Measurements from ENCODE around the gene CEP350. TPM values are rescaled to one million over a fixed set of nuclear protein-coding genes. Genes with fewer than 3 reads are reported as not detected.
A peak's percentile ranks its signal among the peaks of the same experiment; 100 is the strongest.

Gene CEP350
- total and polyA plus RNA-seq, 2 of the 13 experiments (the other 11 are each of a cell fraction or from before 2014, with no cell fraction given): 7.6 to 35.9 TPM

DNA sequence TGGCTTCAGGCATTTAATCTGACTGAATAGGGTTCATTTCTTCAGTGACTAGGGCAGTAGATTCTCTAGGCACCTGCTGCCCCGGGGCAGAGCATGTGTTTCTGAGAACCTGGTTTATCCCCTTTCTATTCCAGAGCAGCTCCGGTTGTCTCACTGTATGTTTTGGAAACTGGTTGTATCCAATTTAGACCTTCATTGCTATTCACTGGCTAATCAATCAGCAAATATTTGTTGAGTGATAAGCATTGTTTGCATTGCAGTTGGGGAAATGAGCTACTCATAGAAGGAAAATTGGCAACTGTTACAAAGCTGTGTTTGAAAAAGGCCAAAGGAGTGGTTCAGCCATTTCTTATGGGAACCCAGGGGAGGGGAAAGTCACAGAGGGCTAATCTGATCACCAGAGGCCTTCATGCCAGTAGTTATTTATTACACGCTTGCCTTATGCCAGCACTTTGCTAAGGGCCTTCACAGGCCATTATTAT is 203.0 kb downstream of the CEP350 start (continued):
- TF ChIP-seq, protein P1, sequence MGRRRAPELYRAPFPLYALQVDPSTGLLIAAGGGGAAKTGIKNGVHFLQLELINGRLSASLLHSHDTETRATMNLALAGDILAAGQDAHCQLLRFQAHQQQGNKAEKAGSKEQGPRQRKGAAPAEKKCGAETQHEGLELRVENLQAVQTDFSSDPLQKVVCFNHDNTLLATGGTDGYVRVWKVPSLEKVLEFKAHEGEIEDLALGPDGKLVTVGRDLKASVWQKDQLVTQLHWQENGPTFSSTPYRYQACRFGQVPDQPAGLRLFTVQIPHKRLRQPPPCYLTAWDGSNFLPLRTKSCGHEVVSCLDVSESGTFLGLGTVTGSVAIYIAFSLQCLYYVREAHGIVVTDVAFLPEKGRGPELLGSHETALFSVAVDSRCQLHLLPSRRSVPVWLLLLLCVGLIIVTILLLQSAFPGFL (CRISPR knock-in tag; IDR thresholded peaks at IDR 0.05): no peak
- TF ChIP-seq XRCC5 (optimal IDR thresholded peaks at IDR 0.05; ENCODE audit: low read length) (peak; percentile 14), SOX13 (IDR thresholded peaks at IDR 0.05) (peak; percentile 67), SOX13 (CRISPR knock-in tag; conservative IDR thresholded peaks at IDR 0.05 in 1 of 2, IDR thresholded peaks at IDR 0.05 in 1 of 2) (peak in 1 of 2 experiments; percentile 93; a peak in 2 of 4 replicates), SALL1 (CRISPR knock-in tag; IDR thresholded peaks at IDR 0.05) (peak; percentile 34; the same call in 1 of the 2 replicates), HHEX (CRISPR knock-in tag; IDR thresholded peaks at IDR 0.05) (peak; percentile 93), ZNF552 (CRISPR knock-in tag; IDR thresholded peaks at IDR 0.05; ENCODE audit: borderline replicate concordance) (no peak), ELF3 (CRISPR knock-in tag; IDR thresholded peaks at IDR 0.05) (peak; percentile 91), ZGPAT (CRISPR knock-in tag; IDR thresholded peaks at IDR 0.05) (peak; percentile 79), ZKSCAN8 (CRISPR knock-in tag; IDR thresholded peaks at IDR 0.05; ENCODE audit: borderline replicate concordance) (peak; percentile 48; the same call in 1 of the 2 replicates), FOXK1 (CRISPR knock-in tag; IDR thresholded peaks at IDR 0.05; ENCODE audit: borderline replicate concordance, low read depth) (peak; percentile 41; the same call in 1 of the 2 replicates), TP53 (CRISPR knock-in tag; conservative IDR thresholded peaks at IDR 0.05) (0 out of 2 replicates have a peak, but pooled peaks have one; percentile 12)
- TF ChIP-seq, protein P2, sequence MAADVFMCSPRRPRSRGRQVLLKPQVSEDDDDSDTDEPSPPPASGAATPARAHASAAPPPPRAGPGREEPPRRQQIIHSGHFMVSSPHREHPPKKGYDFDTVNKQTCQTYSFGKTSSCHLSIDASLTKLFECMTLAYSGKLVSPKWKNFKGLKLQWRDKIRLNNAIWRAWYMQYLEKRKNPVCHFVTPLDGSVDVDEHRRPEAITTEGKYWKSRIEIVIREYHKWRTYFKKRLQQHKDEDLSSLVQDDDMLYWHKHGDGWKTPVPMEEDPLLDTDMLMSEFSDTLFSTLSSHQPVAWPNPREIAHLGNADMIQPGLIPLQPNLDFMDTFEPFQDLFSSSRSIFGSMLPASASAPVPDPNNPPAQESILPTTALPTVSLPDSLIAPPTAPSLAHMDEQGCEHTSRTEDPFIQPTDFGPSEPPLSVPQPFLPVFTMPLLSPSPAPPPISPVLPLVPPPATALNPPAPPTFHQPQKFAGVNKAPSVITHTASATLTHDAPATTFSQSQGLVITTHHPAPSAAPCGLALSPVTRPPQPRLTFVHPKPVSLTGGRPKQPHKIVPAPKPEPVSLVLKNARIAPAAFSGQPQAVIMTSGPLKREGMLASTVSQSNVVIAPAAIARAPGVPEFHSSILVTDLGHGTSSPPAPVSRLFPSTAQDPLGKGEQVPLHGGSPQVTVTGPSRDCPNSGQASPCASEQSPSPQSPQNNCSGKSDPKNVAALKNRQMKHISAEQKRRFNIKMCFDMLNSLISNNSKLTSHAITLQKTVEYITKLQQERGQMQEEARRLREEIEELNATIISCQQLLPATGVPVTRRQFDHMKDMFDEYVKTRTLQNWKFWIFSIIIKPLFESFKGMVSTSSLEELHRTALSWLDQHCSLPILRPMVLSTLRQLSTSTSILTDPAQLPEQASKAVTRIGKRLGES (CRISPR knock-in tag; IDR thresholded peaks at IDR 0.05; ENCODE audit: borderline replicate concordance): no peak
- TF ChIP-seq, protein P3, sequence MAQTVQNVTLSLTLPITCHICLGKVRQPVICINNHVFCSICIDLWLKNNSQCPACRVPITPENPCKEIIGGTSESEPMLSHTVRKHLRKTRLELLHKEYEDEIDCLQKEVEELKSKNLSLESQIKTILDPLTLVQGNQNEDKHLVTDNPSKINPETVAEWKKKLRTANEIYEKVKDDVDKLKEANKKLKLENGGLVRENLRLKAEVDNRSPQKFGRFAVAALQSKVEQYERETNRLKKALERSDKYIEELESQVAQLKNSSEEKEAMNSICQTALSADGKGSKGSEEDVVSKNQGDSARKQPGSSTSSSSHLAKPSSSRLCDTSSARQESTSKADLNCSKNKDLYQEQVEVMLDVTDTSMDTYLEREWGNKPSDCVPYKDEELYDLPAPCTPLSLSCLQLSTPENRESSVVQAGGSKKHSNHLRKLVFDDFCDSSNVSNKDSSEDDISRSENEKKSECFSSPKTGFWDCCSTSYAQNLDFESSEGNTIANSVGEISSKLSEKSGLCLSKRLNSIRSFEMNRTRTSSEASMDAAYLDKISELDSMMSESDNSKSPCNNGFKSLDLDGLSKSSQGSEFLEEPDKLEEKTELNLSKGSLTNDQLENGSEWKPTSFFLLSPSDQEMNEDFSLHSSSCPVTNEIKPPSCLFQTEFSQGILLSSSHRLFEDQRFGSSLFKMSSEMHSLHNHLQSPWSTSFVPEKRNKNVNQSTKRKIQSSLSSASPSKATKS (CRISPR knock-in tag; IDR thresholded peaks at IDR 0.05): 0 out of 2 replicates have a peak, but pooled peaks have one; percentile 56
- TF ChIP-seq, protein P4, sequence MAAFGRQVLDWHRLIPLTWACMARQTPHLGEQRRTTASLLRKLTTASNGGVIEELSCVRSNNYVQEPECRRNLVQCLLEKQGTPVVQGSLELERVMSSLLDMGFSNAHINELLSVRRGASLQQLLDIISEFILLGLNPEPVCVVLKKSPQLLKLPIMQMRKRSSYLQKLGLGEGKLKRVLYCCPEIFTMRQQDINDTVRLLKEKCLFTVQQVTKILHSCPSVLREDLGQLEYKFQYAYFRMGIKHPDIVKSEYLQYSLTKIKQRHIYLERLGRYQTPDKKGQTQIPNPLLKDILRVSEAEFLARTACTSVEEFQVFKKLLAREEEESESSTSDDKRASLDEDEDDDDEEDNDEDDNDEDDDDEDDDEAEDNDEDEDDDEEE (CRISPR knock-in tag; IDR thresholded peaks at IDR 0.05): 0 out of 2 replicates have a peak, but pooled peaks have one; percentile 23
